NCI-H1105 (cell line): ENCODE results near the gene ALKBH5.

Experiments
- DNase-seq: peaks from one replicate; lab custom pipeline; 2025; lab: John Stamatoyannopoulos, UW

ALKBH5 gene

DNA sequence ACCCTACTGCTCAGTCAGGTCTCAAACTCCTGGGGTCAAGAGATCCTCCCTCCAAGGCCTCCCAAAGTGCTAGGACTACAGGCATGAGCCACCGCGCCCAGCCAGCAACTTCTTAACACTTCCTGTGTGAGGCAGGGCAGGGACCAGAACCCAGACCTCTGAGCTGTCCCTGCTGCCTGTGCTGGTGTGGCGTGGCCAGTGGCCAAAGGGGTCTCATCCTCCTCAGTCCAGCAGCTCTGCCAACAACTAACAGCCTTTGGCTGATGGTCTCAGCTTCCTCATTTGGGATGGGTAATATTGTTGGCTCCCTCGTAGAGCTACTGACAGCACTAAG lies 40.4 kb downstream of the ALKBH5 start:
- no peak for DNase-seq

DNA sequence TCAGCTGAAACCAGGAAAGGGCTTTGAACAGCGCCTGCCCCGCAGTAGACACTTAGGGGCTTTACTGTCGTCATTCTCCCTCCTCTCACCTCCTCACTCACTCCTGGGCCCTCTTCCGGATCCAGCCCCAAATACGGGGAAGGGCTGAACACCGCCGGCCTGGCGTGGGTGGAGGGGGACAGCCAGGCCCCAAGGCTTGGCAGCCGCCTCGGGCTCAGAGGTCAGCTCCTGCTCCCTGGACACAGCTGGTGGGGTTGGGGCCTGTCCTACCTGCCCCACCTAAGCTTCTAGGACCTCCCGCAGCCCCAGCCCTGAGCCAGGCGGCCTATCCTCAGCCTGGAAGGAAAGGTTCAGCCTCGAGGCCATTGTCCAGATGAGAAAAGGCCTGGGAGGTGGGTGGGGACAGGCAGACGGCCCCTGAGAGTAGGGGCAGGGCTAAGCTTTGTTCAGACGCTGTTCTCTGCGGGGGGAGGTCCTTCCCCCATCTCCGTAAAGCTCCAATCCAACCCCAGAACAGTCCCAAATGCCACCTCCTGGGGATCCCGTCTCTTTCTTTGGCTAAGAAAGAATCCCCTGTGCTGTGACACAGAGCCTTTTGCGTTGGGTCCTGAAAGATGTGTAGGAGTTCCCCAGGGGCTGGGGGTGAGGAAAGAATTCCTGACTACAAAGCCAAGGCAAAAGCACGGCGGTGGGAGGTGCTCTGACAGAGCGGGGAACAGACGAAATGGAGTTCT lies 40.9 kb downstream of the ALKBH5 start:
- DNase-seq, result no peak

DNA sequence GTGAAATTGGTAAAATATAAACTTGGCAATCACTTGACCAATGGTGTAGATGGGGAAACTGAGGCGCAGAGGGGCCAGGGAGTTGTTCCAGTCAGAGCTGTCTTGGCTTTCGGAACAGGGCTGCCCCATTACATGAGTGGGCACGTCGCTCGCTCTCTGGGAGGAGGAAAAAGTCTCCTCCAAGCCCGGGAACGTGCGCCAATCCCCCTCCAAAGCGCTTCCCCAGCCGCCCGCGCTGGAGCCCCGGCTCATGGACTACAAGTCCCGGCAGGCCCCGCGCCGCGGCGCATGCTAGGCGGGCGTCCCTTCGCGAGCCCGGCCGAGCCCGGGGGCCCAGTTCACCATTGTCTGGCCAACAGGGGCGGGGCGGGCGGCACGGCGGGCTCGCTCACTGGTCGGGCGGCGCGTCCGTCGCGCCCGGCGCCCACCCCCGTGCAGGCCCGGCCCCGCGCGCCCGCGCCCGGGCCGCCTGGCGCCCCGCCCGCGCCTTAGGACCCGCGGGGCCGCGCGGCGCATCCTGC lies 41.6 kb downstream of the ALKBH5 start, which contains the start of gene LLGL1:
Gene LLGL1, plus strand, starts transcription at position 515 of the 521 bp plus-strand sequence. CDS start 48 bp downstream, outside the sequence.
- peak; percentile 97 for DNase-seq

DNA sequence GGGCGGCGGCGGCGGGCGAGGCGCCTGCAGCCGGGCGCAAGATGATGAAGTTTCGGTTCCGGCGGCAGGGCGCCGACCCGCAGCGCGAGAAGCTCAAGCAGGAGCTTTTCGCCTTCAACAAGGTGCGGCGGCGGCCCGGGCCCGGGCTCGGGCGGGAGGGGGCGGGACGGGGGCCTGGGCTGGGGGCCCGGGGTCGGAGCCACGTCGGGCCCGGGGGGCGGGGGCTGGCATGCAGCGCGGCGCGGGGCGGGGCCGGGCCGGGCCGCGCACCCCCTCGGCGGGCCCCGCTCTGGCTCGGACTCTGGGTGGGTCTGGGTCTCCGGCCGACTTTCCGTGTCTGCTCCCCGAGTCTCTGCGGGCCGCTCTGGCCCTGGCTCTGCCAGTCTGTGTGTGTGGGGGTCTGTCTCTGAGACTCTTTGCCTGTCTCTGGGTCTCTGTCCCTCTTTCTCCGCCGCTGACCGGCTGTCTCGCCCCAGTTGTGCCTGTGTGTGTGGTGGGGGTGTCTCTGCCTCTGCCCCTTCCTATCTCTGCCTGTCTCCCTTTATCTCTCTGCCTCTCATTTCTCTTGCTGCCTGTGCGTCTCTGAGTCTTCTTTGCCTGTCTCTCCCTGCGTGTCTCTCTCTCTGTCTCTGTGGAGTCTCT lies 42.1 kb downstream of the ALKBH5 start:
- DNase-seq, result no peak

DNA sequence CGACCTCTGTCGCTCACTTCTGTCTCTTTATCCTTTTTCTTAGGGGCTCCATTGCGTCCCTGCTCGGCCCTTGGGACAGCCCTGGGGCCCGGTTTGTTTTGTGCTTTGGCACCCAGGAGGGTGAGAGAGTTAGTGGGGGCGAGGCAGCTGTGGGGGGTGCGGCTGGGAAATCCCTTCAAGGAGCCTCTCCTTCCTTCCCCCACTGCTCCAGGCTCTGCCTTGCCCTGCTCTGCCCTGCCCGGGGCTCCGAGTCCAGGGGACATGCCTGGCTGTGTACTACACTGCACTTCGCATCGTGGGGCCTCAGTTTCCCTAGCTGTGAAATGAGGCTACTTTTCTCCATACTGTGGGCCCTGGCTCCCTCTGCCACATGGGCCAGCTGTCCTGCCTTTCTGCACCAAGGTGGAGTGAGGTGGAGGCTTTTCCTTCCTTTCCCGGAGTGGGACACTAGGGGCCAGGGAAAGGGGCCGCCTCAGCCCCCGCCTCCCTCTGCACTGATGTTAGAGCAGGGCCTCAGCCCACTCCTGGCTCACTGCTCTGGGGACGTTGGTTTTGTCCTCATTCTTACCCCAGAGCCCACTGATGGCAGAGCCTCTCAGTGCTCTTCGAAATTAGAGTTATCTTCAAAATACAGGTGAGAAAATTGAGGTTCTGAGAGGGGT lies 42.8 kb downstream of the ALKBH5 start:
- DNase-seq, result no peak

DNA sequence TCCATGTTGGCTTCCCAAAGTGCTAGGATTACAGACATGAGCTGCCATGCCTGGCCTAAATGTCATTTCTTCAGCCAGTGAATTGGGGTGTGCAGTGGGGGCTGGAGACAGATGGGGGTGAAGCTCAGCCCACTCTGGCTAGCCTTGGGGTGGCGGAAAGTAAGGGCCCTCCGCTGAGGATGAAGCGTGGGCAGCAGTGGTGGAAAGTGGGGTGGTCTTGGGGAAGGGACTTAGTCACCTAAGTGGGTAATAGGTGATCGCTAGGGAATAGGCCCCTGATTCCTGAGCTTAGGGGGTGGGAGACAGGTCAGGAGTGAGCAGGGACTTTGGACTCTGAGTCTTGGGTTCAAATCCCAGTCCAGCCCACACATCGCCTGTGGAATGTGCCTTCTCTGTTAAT lies 44.0 kb downstream of the ALKBH5 start:
- DNase-seq, result no peak

DNA sequence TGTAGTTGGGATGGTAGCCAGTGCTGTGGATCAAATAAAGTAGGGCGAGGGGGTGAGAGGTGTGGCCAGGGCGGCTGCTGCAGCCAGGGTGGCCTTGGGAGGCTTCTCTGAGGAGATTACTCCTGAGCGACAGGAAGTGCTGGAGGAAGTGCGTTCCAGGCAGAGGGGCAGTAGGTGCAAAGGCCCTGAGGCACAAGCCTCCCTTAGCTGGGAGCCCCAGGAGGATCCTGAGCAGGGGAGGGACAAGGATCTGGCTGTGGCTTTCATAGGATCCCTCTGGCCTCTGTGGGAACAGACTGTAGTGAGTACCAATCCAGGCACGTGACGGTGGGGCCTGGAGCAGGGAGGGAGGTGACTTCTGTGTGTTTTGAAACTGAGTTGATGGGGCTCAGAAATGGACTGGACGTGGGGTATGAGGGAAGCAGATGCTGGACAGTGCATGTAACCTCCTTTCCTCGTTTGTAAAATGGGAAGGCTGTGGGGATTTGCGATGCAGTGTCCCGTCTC lies 44.6 kb downstream of the ALKBH5 start:
- no peak for DNase-seq

DNA sequence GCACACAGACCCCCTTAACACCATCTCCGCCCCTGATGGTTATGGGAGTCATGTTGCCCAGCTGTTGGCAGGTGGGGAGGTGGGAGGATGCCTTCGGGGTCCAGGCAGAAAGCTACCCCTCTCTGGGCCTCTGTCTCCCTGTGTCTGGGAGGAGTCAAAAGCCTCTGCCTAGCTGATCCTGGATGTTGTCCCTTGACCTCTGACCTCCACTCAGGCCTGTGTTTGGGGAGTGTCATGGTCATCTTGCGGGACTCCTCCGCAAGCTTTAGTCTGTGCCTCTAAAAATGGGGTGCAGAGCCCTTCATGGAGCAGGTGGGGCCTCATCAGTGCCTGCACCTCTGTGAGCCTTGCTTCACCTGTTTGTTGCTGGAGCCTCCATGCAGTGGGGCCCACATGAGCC lies 45.6 kb downstream of the ALKBH5 start:
- no peak for DNase-seq

DNA sequence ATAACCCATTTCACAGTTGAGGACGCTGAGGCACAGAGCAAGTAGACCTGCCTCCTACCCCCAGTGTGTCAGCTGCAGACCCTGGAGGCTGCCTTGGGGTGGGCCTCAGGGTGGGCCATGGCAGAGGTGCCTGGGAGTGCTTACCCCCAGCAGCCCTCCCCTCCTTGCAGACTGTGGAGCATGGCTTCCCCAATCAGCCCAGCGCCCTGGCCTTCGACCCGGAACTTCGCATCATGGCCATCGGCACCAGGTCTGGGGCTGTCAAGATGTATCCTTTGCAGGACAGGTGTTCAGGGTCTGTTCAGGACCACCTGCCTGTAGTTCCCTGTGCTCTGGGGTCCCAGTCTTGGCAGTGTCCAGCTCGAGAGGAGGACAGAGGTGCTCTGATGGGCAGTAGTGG lies 46.1 kb downstream of the ALKBH5 start:
- DNase-seq, result no peak

DNA sequence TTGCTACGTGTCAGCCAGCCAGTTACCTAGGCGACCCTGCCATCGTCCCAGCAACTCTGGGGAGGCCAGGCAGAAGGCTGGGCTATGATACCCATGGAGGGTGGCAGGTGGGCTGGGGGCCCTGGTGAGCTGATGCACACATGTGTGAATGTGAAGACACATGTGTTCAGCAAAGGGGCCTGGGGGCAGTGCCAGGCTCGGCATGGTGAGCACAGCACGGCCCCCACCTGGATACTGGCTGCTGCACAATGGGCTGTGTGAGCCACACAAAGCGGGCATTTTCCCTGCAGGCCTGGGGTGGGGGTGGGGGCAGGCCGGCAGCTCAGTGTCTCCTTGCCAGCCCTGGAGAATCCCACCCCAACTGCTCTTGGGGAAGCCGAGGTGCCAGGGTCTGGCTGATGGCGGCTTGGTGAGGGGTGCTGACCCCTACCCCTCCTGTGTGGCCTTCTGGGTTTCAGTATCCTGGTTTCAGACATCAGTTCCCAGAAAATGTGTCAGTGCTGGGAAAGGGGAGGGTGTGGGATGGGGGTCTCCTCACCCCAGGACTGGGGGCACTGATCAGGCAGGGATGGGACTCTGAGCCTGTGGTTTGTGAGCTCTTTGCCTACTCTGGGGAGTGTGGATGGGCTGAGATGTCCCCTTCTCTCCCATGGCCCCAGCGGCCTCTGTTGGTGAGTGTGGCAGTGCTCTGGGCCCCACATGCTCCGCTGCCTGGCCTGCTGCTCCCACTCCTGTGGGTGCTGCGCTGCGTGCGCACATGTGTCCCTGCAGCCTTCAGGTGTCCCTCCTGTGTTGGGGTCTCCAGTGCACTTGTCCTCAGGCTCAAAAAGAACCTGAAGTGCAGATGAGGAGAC lies 46.9 kb downstream of the ALKBH5 start:
- DNase-seq, result no peak

DNA sequence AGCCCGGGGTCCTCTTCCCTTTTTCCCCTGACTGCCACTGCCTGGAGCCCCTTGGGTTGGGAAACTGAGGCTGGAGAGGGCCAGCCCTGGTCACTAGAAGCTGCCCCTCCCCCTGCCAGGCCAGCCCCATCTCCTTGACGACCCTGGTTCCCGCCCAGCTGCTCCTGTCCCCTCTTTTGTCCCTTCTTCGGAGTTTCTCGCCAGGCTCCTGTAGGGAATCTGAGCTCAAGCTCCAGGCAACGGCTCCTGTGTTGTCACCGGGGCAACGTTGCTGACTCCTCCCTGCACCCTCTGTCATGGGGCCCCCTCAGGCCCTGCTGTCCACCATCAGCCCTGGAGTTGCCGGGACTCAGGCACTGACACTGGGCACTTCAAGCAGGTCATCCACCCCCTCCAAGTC lies 47.5 kb downstream of the ALKBH5 start:
- no peak for DNase-seq

DNA sequence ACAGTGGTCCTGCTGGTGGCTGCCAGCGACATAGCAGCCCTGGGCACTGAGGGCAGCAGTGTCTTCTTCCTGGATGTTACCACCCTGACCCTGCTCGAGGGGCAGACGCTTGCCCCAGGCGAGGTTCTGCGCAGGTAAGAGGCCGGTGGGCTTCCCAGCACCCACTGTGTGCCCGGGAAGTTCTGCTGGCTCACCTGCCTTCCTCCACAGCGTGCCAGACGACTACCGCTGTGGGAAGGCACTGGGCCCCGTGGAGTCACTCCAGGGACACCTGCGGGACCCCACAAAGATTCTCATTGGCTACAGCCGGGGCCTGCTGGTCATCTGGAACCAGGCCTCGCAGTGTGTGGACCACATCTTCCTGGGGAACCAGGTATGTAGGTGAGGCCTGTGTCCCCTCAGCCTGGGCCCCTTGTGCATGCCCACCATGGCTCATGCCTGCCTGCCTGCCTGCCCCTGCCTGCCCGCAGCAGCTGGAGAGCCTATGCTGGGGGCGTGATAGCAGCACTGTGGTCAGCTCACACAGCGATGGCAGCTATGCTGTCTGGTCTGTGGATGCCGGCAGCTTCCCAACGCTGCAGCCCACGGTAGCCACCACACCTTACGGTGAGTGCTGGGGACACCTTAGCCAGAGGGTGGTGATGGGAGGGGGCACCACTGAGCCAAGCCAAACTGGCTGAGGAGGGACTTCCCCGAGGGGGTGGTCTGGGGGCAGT lies 50.3 kb downstream of the ALKBH5 start:
- no peak for DNase-seq

DNA sequence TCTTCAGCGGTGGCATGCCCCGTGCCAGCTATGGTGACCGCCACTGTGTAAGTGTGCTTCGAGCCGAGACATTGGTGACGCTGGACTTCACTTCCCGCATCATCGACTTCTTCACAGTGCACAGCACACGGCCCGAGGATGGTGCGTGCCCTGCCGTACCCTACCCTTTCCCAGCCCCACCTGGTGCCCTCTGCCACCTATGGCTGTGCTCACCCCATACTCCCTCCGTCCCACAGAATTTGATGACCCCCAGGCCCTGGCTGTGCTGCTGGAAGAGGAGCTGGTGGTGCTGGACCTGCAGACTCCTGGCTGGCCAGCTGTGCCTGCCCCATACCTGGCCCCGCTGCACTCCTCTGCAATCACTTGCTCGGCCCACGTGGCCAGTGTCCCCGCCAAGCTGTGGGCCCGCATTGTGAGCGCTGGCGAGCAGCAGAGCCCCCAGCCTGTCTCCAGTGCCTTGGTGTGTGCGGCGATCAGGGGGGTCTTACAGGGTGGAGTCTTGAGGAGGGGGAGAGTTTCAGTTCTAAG lies 51.3 kb downstream of the ALKBH5 start:
- DNase-seq, result no peak

DNA sequence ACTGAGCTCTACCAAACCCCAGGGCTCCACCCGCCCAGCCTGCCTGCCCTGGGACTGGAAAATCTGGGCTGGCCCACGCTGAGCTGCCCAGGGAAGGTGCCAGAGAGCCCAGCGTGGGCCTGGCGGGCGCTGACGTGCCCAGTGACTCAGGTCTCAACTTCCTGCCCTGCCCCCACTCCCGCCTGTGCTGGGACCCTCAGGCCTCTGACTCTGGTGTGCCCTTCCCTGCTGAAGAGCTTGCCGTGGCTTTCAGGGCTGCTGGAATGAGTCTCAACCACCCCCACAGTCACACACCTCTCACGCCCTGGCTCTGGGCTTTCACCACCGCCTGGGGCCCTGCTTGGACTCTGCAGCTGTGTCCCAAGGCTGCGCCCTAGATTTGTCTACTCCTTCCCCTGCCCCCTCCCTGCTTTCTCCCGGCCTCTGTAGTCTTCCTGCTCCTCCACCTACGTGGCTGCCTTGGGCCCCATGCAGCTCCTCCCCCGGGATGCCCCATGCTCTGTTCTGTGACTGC lies 52.2 kb downstream of the ALKBH5 start:
- DNase-seq, result no peak

DNA sequence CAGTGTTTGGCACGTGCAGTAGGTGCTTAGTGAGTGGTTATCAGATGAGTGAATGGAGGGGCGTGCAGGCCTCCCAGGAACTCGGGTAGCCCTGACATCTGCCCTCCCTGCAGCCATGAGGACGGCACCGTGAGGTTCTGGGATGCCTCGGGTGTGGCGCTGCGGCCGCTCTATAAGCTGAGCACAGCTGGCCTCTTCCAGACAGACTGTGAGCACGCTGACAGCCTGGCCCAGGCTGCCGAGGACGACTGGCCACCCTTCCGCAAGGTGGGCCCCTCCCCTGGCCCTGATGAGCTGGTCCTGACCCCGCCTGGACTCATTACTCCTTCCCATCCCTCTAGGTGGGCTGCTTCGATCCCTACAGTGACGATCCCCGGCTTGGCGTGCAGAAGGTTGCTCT lies 52.9 kb downstream of the ALKBH5 start:
- no peak for DNase-seq

DNA sequence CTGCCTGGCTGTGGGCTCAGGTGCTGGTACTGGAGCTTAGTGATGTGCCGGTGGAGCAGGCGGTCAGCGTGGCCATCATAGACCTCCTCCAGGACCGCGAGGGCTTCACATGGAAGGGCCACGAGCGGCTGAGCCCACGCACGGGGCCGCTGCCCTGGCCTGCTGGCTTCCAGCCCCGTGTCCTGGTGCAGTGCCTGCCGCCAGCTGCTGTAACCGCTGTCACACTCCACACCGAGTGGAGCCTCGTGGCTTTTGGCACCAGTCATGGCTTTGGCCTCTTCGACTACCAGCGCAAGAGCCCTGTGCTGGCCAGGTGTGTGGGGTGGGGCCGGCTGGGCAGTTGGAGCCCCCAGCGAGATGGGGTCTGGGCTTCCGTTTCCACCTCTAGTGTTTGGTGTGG lies 53.8 kb downstream of the ALKBH5 start:
- DNase-seq, result no peak

DNA sequence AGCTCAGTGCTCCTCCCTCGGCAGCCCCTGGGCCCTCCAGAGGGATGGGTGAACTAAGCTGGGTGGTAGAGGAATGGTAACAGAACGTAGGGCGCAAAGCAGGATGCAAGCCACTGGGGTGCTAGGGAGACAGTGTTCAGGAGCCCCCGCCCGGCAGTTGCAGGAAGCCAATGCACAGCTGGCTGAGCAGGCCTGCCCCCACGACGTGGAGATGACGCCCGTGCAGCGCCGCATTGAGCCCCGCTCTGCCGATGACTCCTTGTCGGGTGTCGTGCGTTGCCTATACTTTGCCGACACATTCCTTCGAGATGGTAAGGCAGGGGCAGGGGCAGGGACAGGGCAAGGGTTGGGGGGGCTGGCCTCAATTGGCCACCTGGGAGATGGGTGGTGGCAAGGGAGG lies 54.7 kb downstream of the ALKBH5 start:
- no peak for DNase-seq

DNA sequence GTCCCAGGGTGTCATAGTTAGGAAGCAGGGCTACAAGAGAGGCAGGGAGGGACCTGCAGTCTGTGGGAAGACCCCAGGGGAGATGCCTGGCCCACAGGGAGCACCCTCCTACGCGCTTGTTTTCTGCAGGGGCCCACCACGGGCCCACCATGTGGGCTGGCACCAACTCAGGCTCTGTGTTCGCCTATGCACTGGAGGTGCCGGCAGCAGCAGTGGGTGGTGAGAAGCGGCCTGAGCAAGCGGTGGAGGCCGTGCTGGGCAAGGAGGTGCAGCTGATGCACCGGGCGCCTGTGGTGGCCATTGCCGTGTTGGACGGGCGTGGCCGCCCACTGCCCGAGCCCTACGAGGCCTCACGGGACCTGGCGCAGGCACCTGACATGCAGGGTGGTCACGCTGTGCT lies 56.8 kb downstream of the ALKBH5 start:
- DNase-seq, result no peak

DNA sequence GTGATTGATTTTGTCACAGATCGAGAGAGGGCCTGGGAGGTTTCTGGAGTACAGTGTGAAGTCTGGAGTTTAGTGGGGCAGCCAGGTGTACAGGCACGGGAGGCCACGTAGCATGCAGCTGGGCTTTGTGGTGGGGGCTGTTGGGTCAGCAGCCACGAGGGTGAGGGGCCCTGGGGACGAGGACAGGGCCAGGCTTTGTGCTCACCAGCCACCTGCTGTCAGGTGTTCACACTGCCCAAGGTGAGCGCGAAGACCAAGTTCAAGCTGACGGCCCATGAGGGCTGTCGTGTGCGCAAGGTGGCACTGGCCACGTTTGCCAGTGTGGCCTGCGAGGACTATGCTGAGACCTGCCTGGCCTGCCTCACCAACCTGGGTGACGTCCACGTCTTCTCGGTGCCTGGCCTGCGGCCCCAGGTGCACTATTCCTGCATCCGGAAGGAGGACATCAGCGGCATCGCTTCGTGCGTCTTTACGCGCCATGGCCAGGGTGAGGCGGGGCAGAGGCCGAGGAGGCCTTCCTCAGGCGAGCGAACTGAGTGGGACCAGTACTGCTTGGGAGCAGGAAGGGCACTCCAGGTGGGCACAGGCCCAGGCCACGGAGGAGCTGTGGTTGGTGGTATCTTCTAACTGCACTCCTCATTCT lies 57.7 kb downstream of the ALKBH5 start:
- no peak for DNase-seq

DNA sequence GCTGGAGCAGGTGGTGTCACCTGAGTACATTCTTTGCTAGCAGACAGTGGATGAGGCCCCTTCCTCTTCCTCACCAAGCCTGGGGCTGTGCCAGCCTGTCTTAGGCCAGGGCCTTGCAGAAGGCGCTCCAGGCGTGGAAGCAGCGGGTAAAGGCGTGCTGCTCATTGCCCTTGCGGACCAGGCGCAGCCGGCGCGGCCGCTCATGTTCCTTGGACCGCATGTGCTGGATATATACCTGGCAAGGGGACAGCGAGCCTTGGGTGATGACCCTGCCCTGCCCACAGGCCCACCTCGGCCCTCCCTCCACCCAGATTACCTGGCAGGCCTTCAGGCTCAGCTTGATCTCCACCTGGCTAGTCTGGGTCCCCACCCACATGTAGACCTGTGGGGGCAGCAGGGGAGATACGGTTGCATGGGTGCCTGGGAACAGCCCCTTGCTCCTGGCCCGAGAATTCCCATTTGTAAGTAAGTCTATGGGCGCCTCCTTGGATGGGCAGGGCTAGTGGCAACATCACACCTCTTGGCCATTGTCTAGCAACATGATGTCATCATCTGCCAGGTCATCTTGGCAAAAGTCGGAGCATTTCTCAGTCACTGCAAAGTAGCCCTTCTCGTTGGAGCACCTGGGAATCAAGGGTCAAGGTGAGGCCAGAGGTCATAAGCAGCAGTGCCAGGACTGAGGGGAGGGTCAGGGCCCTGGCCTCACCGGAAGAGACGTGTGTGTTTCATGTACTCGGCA lies 61.6 kb downstream of the ALKBH5 start:
- no peak for DNase-seq
